GM12878 (cell line): ENCODE results near the gene SLC5A8. TPM values are rescaled to one million over a fixed set of nuclear protein-coding genes. Genes with fewer than 3 reads are reported as not detected.

Experiments
- ATAC-seq: fragments of 200-7000 bp; cut with Tn5 transposase; 3 replicates; pipeline ENCODE4 v1.9.1; 2020; ENCODE audit warnings: mild to moderate bottlenecking, moderate library complexity
- BruUV-seq: library from RNA; stranded (reverse); fragments of 400-500 nt; replicated peaks from 2 replicates; lab custom pipeline; 2021; lab: Mats Ljungman, UMichigan
- CTCF ChIA-PET: fragments of 300-600 bp; sonication (Branson Sonifier 250); formaldehyde crosslinking; extraction: SDS; loops from one replicate; lab custom pipeline; 2021; ENCODE audit warnings: inconsistent platforms; lab: Yijun Ruan, JAX
- POLR2A ChIA-PET: fragments of 350-600 bp; formaldehyde crosslinking; extraction: SDS; loops from one replicate; lab custom pipeline; 2021; ENCODE audit warnings: inconsistent platforms; lab: Charles Lee
- RAD21 ChIA-PET: fragments of 300-600 bp; sonication (Branson Sonifier 250); formaldehyde crosslinking; loops from one replicate; lab custom pipeline; 2023; ENCODE audit warnings: antibody characterized with exemption; ENCODE audit not compliant: unreplicated experiment; lab: Charles Lee
- SMC1A ChIA-PET: fragments of 300-600 bp; sonication (Branson Sonifier 250); formaldehyde crosslinking; loops from one replicate; lab custom pipeline; 2023; ENCODE audit not compliant: unreplicated experiment, uncharacterized antibody; lab: Charles Lee
- DNase-seq: peaks from one replicate; pipeline ENCODE4 v3.0.0-alpha.2; 2011; ENCODE audit warnings: low read depth, low spot score
- FAIRE-seq: peaks from 3 replicates; lab custom pipeline; 2011; peaks lifted over from hg19 to GRCh38; lab: Jason Lieb, UNC
- H2AFZ ChIP-seq: 2 replicates; pipeline ENCODE4 v1.6.0; 2011; ENCODE audit warnings: low read depth, low read length, control low read depth; ENCODE audit not compliant: control insufficient read depth
- H3K27ac ChIP-seq: 2 replicates; pipeline ENCODE4 v1.5.1; 2011; ENCODE audit warnings: control low read depth; ENCODE audit not compliant: control insufficient read depth, insufficient read depth
- H3K27me3 ChIP-seq, 2 experiments: replicated peaks in 1 of 2; 2 replicates each; pipeline versions ENCODE4 v1.6.0 to v1.6.1; 2011; ENCODE audit warnings: low read length in 1 of 2; ENCODE audit not compliant: control insufficient read depth in 2 of 2, insufficient read depth in 2 of 2
- H3K36me3 ChIP-seq, 2 experiments: 2 replicates each; pipeline ENCODE4 v1.5.1; 2011; ENCODE audit warnings: low read length in 1 of 2; ENCODE audit not compliant: control insufficient read depth in 2 of 2, insufficient read depth in 2 of 2
- H3K4me1 ChIP-seq: 2 replicates; pipeline ENCODE4 v1.6.1; 2011; ENCODE audit warnings: mild to moderate bottlenecking, low read length, moderate library complexity, mixed read lengths; ENCODE audit not compliant: control insufficient read depth, insufficient read depth
- H3K4me2 ChIP-seq: 2 replicates; pipeline ENCODE4 v1.6.0; 2011; ENCODE audit warnings: control low read depth; ENCODE audit not compliant: control insufficient read depth, insufficient read depth
- H3K4me3 ChIP-seq: fragments of 200-600 bp; sonication (generic); 2 replicates; pipeline ENCODE4 v1.5.1; 2016
- H3K79me2 ChIP-seq: 2 replicates; pipeline ENCODE4 v1.6.0; 2011; ENCODE audit warnings: low read length; ENCODE audit not compliant: control insufficient read depth, insufficient read depth
- H3K9ac ChIP-seq: 2 replicates; pipeline ENCODE4 v1.8.0; 2011; ENCODE audit warnings: low read length, control low read depth, mixed read lengths; ENCODE audit not compliant: control insufficient read depth, insufficient read depth
- H3K9me3 ChIP-seq: replicated peaks from 3 replicates; pipeline ENCODE4 v1.5.1; 2011; ENCODE audit warnings: mild to moderate bottlenecking, low read length; ENCODE audit not compliant: control insufficient read depth, insufficient read depth
- H4K20me1 ChIP-seq: 2 replicates; pipeline ENCODE4 v1.6.0; 2011; ENCODE audit not compliant: control insufficient read depth, insufficient read depth
- MLLT1 ChIP-seq: fragments of 450-650 bp; IDR thresholded peaks from 2 replicates; pipeline ENCODE4 v1.6.1; 2016; ENCODE audit warnings: mild to moderate bottlenecking
- NR2C2 ChIP-seq: IDR thresholded peaks from 2 replicates; pipeline ENCODE4 v1.6.1; 2011; ENCODE audit warnings: borderline replicate concordance, low read depth; ENCODE audit not compliant: control insufficient read depth, insufficient read length
- USF2 ChIP-seq: IDR thresholded peaks from 2 replicates; pipeline ENCODE4 v1.6.1; 2011; ENCODE audit warnings: low read depth, low read length, improper control_type of control experiment, borderline replicate concordance
- WGBS: methylation state at CpG from one replicate; pipeline ENCODE4 v1.1.6; 2016; ENCODE audit warnings: low lambda C conversion rate; ENCODE audit not compliant: insufficient replicate concordance, insufficient coverage; ENCODE audit errors: missing lambda C conversion rate; 5-methylcytosine and 5-hydroxymethylcytosine counted together
- in situ Hi-C: fragments of 300-500 bp; cut with MboI; formaldehyde crosslinking; loops from 9 replicates; pipeline ENCODE4 v1.14.3; 2018; ENCODE audit warnings: mixed read lengths
- intact Hi-C: fragments of 100-400 bp; cut with micrococcal nuclease; formaldehyde crosslinking; loops from one replicate; pipeline ENCODE4 v1.14.2; 2022; ENCODE audit not compliant: unreplicated experiment
- polyA plus RNA-seq, 11 experiments: library from polyadenylated mRNA; depleted of rRNA in 4 of 11; unstranded in 6 of 11; stranded (reverse) in 5 of 11; fragments of >200 nt; fragmentation: Nextera tagmentation in 4 of 11; fragmentation: Illumina TruSeq in 1 of 11; extraction: Ambion mirVana in 4 of 11; extraction: Trizol in 1 of 11; gene quantifications; 1 replicate in 1 of 11; 2 replicates in 10 of 11; pipeline versions ENCODE4 v1.2.1 to v1.2.3, GENCODE V29; 2011 to 2016; ENCODE audit warnings: inconsistent platforms in 2 of 11, missing spikeins in 2 of 11, low read depth in 1 of 11
- total RNA-seq, 4 experiments: library from RNA; depleted of rRNA in 3 of 4; stranded (reverse); fragments of >200 nt in 3 of 4; fragmentation: Illumina TruSeq in 1 of 4; extraction: Trizol in 1 of 4; gene quantifications; 2 replicates each; pipeline versions ENCODE4 v1.2.1 to v1.2.3, GENCODE V29; 2013 to 2021

The SLC5A8 gene
- total and polyA plus RNA-seq, 10 of the 15 experiments (the other 5 are each of a cell fraction or from before 2014, with no cell fraction given), result not detected

GRCh38 chr12:101174541-101174940 lies 35.5 kb downstream of the SLC5A8 start:
- FAIRE-seq, result no peak

More at GRCh38 chr12:101174541-101174940, 35.5 kb downstream of the SLC5A8 start:
- Histone ChIP-seq H3K4me3 (no peak overlapping the region), H3K4me2 (no peak overlapping the region), H3K27me3 (no peaks in the 10 kb centered on the region), H2AFZ (no peak overlapping the region), H3K9ac (no peak overlapping the region), H3K27ac (no peak overlapping the region), H3K79me2 (no peaks in the 10 kb centered on the region), H3K4me1 (no peaks in the 10 kb centered on the region), H4K20me1 (no peaks in the 10 kb centered on the region), H3K9me3 (no peaks in the 10 kb centered on the region), H3K36me3 (no peaks in the 10 kb centered on the region)
- ChIA-PET POLR2A (no interaction called here), CTCF (no interaction called here), SMC1A (no interaction called here), RAD21 (no interaction called here)
- no TSS peak for BruUV-seq
- in situ Hi-C loops, result no loop called here
- no peak for DNase-seq
- intact Hi-C loops, result loop anchor here (10.0 kb wide), 1 partner anchor 150 kb away; no protein-coding TSS in a partner anchor
- no peak for ATAC-seq
- WGBS, result 30% methylated on average over 3 of the region's 3 CpGs
- TF ChIP-seq USF2 (no peak), NR2C2 (no peak), MLLT1 (no peak)
